ENCODE data around the gene DGKE.

DGKE gene

DNA sequence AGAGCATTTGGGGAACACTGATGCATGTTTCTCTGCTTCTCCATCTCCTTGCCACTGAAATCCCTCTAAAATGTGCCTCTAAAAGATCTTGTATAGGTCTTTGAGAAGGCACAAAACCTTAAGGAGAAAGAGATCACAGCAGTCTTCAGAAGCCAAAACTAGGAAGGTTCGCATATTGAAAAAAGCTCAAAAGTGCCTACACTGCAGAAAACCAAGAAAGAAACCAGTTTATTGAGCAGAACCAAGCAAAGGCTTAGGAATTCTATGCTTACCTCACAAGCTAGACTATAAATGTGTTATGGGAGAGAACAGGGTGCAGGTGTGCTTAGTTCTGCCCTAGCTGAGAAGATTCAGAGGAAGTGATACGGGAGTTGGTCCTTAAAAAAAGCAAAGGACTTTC lies 16.6 kb downstream of the DGKE start:
- Histone ChIP-seq H3K9me3 (ENCODE audit: severe bottlenecking) (no peaks in the 10 kb centered on the region), H3K4me3 (ENCODE audit: severe bottlenecking) (no peak overlapping the region), H3K4me1 (ENCODE audit: insufficient read depth, poor library complexity, severe bottlenecking) (no peaks in the 10 kb centered on the region), H3K27me3 (ENCODE audit: insufficient read depth, poor library complexity, severe bottlenecking) (no peaks in the 10 kb centered on the region), H3K36me3 (ENCODE audit: low read depth) (peaks cover 65% of the 10 kb centered on the region), H3K27ac (ENCODE audit: poor library complexity, severe bottlenecking) (no peak overlapping the region)
- ATAC-seq (ENCODE audit: low read depth) (no peak), DNase-seq (ENCODE audit: low spot score) (no peak)
- TF ChIP-seq, protein P1, sequence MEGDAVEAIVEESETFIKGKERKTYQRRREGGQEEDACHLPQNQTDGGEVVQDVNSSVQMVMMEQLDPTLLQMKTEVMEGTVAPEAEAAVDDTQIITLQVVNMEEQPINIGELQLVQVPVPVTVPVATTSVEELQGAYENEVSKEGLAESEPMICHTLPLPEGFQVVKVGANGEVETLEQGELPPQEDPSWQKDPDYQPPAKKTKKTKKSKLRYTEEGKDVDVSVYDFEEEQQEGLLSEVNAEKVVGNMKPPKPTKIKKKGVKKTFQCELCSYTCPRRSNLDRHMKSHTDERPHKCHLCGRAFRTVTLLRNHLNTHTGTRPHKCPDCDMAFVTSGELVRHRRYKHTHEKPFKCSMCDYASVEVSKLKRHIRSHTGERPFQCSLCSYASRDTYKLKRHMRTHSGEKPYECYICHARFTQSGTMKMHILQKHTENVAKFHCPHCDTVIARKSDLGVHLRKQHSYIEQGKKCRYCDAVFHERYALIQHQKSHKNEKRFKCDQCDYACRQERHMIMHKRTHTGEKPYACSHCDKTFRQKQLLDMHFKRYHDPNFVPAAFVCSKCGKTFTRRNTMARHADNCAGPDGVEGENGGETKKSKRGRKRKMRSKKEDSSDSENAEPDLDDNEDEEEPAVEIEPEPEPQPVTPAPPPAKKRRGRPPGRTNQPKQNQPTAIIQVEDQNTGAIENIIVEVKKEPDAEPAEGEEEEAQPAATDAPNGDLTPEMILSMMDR (IDR thresholded peaks at IDR 0.05; ENCODE audit: poor library complexity, severe bottlenecking): no peak

DNA sequence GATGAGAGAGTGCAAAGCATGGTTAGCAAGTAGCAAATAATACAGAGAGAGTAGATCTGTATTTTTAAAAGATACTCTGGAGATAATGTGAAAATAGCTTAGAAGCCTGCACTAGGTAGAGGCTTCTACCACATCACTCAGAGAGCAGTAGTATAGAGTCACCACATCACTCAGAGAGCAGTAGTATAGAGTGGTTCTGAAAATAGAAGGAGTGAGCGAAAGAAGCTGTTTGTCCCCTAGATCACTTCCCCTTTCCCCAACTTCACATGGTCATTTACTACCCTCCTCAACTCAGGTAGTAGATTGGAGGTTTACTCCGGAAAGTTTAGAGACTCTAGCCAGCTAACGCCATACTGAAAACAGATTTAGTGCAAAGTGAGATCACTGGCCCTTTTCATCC lies 17.1 kb downstream of the DGKE start:
- peaks cover 61% of the 10 kb centered on the region for H3K36me3 ChIP-seq (ENCODE audit: low read depth)
- no peak overlapping the region for H3K27ac ChIP-seq (ENCODE audit: poor library complexity, severe bottlenecking)
- no peak overlapping the region for H3K4me3 ChIP-seq (ENCODE audit: severe bottlenecking)
- no peaks in the 10 kb centered on the region for H3K9me3 ChIP-seq (ENCODE audit: severe bottlenecking)
- no peaks in the 10 kb centered on the region for H3K4me1 ChIP-seq (ENCODE audit: insufficient read depth, poor library complexity, severe bottlenecking)
- TF ChIP-seq, protein P1 (IDR thresholded peaks at IDR 0.05; ENCODE audit: poor library complexity, severe bottlenecking): no peak
- H3K27me3 ChIP-seq (ENCODE audit: insufficient read depth, poor library complexity, severe bottlenecking): no peaks in the 10 kb centered on the region
- DNase-seq (ENCODE audit: low spot score): no peak
- ATAC-seq (ENCODE audit: low read depth): no peak

DNA sequence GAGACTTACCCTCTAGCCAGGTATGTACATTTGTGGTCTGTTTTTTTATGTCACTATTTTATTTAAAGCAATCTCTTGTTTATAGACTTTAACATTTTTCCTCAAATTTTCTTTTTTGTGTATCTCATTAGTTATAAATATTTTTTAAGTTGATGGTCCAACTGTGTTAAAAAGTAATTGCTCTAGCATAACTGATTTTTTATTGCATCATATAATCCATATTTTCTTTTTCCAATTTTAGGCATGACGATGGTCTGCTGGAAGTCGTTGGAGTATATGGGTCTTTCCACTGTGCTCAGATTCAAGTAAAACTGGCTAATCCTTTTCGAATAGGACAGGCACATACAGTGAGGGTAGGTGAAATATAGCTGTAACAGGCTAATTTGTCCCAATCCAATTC lies 27.9 kb downstream of the DGKE start:
- Histone ChIP-seq H3K4me3 (ENCODE audit: severe bottlenecking) (no peak overlapping the region), H3K9me3 (ENCODE audit: severe bottlenecking) (no peaks in the 10 kb centered on the region), H3K4me1 (ENCODE audit: insufficient read depth, poor library complexity, severe bottlenecking) (no peaks in the 10 kb centered on the region), H3K36me3 (ENCODE audit: low read depth) (peaks cover 69% of the 10 kb centered on the region), H3K27me3 (ENCODE audit: insufficient read depth, poor library complexity, severe bottlenecking) (no peaks in the 10 kb centered on the region), H3K27ac (ENCODE audit: poor library complexity, severe bottlenecking) (no peak overlapping the region)
- no peak for DNase-seq (ENCODE audit: low spot score)
- TF ChIP-seq, protein P1 (IDR thresholded peaks at IDR 0.05; ENCODE audit: poor library complexity, severe bottlenecking): no peak
- no peak for ATAC-seq (ENCODE audit: low read depth)

DNA sequence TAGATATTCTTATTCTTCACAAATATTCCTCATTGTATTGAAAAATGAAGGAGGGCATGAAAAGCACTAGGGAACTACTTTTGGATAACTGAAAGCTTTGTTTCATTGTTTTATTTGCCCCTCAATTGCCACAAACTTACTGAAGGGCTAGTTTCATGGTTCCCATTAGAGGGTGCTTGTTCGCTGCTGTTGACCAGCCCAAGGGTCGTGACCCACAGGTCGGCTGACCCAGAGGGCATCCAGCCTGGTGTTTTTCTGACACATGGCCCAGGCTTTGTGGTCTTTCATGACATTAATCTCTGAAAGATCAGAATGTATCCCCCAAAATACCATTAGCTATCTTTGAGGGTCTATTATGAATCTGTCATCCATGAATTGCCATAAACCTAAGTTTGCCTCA lies 30.0 kb downstream of the DGKE start:
- TF ChIP-seq, protein P1 (IDR thresholded peaks at IDR 0.05; ENCODE audit: poor library complexity, severe bottlenecking): no peak
- Histone ChIP-seq H3K36me3 (ENCODE audit: low read depth) (peaks cover 51% of the 10 kb centered on the region), H3K4me3 (ENCODE audit: severe bottlenecking) (no peak overlapping the region), H3K27me3 (ENCODE audit: insufficient read depth, poor library complexity, severe bottlenecking) (no peaks in the 10 kb centered on the region), H3K27ac (ENCODE audit: poor library complexity, severe bottlenecking) (no peak overlapping the region), H3K4me1 (ENCODE audit: insufficient read depth, poor library complexity, severe bottlenecking) (no peaks in the 10 kb centered on the region), H3K9me3 (ENCODE audit: severe bottlenecking) (no peaks in the 10 kb centered on the region)
- ATAC-seq (ENCODE audit: low read depth) (no peak), DNase-seq (ENCODE audit: low spot score) (no peak)

DNA sequence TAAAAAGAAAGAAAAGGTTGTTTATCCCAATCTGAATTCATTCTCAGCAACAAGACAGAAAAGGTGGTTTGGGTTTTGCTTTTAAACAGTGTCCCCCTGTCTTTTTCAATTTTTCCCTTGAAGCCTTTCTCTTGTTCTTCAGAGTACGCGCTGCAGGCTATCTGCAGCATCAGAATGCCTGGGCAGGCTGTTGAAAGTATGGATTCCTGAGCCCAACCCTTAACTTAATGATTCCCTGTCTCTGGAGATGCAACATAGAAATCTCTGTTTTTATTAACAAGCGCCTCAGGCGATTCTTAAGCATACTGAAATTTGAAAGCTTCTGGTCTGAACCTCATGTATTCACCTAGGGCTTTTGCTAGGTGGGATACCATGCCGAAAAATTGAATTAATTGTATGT lies 32.1 kb downstream of the DGKE start:
- TF ChIP-seq, protein P1 (IDR thresholded peaks at IDR 0.05; ENCODE audit: poor library complexity, severe bottlenecking): no peak
- DNase-seq (ENCODE audit: low spot score) (no peak), ATAC-seq (ENCODE audit: low read depth) (no peak)
- peaks cover 34% of the 10 kb centered on the region for H3K36me3 ChIP-seq (ENCODE audit: low read depth)
- H3K9me3 ChIP-seq (ENCODE audit: severe bottlenecking): no peaks in the 10 kb centered on the region
- no peaks in the 10 kb centered on the region for H3K27me3 ChIP-seq (ENCODE audit: insufficient read depth, poor library complexity, severe bottlenecking)
- no peak overlapping the region for H3K27ac ChIP-seq (ENCODE audit: poor library complexity, severe bottlenecking)
- no peak overlapping the region for H3K4me3 ChIP-seq (ENCODE audit: severe bottlenecking)
- H3K4me1 ChIP-seq (ENCODE audit: insufficient read depth, poor library complexity, severe bottlenecking): no peaks in the 10 kb centered on the region
